HL-60 (cell line): ENCODE results near the gene GHRH.

Experiments used
- DNase-seq, 2 experiments: peaks; one replicate each; pipeline ENCODE4 v3.0.0-alpha.2; 2010 to 2020; ENCODE audit warnings: low read depth in 1 of 2, low spot score in 1 of 2
- H3K27ac ChIP-seq: fragments of 250-450 bp; sonication (Bioruptor Pico); replicated peaks from 2 replicates; pipeline ENCODE4 v1.5.1; 2020; ENCODE audit warnings: mild to moderate bottlenecking, moderate library complexity
- H3K27me3 ChIP-seq: fragments of 250-450 bp; sonication (Bioruptor Pico); 2 replicates; pipeline ENCODE4 v1.5.1; 2021; ENCODE audit warnings: mild to moderate bottlenecking, moderate library complexity; ENCODE audit not compliant: insufficient read depth, poor library complexity, severe bottlenecking
- H3K4me3 ChIP-seq: replicated peaks from 2 replicates; pipeline ENCODE4 v1.5.1; 2011; ENCODE audit warnings: mild to moderate bottlenecking, control low read depth, low read length; ENCODE audit not compliant: insufficient read depth
- GABPA ChIP-seq: IDR thresholded peaks from 2 replicates; pipeline ENCODE4 v1.6.1; 2012; ENCODE audit warnings: low read depth
- POLR2AphosphoS5 ChIP-seq: IDR thresholded peaks from 2 replicates; pipeline ENCODE4 v1.6.1; 2012; ENCODE audit warnings: low read depth
- SPI1 ChIP-seq: IDR thresholded peaks from 2 replicates; pipeline ENCODE4 v1.6.1; 2012; ENCODE audit warnings: low read depth, mild to moderate bottlenecking, borderline replicate concordance
- TF ChIP-seq, protein P1 (sequence below): IDR thresholded peaks from 2 replicates; pipeline ENCODE4 v1.6.1; 2012; ENCODE audit warnings: low read depth; ENCODE audit not compliant: insufficient replicate concordance
- TF ChIP-seq, protein P2 (sequence below): IDR thresholded peaks from one replicate; pipeline ENCODE4 v1.5.1; 2011; ENCODE audit warnings: low read length, control low read depth, inconsistent platforms; ENCODE audit not compliant: insufficient read depth

GHRH gene

DNA sequence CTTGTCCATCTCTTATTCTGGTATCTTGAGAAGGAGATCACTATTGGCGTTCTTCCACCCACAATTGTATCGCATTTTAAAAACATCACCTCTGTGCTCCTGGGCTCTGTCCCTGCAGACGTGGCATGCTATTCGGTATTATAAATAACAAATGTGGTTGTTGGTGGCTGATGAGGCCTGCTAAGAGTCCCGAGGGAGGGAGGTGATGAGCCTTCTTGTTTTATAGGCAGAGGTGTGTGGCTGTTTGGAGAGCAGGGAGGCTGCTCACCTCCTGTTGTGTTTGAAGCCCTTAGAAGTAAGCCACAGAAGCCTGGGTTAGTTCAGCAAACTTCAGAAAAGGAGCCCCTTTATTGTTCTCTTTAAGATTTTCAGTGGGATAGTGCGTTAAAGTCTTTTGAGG, 43.5 kb upstream of the GHRH start:
- no peak for DNase-seq
- Histone ChIP-seq H3K4me3 (no peak overlapping the region), H3K27me3 (no peaks in the 10 kb centered on the region), H3K27ac (no peak overlapping the region)
- TF ChIP-seq, protein P1, sequence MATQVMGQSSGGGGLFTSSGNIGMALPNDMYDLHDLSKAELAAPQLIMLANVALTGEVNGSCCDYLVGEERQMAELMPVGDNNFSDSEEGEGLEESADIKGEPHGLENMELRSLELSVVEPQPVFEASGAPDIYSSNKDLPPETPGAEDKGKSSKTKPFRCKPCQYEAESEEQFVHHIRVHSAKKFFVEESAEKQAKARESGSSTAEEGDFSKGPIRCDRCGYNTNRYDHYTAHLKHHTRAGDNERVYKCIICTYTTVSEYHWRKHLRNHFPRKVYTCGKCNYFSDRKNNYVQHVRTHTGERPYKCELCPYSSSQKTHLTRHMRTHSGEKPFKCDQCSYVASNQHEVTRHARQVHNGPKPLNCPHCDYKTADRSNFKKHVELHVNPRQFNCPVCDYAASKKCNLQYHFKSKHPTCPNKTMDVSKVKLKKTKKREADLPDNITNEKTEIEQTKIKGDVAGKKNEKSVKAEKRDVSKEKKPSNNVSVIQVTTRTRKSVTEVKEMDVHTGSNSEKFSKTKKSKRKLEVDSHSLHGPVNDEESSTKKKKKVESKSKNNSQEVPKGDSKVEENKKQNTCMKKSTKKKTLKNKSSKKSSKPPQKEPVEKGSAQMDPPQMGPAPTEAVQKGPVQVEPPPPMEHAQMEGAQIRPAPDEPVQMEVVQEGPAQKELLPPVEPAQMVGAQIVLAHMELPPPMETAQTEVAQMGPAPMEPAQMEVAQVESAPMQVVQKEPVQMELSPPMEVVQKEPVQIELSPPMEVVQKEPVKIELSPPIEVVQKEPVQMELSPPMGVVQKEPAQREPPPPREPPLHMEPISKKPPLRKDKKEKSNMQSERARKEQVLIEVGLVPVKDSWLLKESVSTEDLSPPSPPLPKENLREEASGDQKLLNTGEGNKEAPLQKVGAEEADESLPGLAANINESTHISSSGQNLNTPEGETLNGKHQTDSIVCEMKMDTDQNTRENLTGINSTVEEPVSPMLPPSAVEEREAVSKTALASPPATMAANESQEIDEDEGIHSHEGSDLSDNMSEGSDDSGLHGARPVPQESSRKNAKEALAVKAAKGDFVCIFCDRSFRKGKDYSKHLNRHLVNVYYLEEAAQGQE: no peak
- TF ChIP-seq SPI1 (no peak), POLR2AphosphoS5 (no peak), GABPA (no peak)
- TF ChIP-seq, protein P2, sequence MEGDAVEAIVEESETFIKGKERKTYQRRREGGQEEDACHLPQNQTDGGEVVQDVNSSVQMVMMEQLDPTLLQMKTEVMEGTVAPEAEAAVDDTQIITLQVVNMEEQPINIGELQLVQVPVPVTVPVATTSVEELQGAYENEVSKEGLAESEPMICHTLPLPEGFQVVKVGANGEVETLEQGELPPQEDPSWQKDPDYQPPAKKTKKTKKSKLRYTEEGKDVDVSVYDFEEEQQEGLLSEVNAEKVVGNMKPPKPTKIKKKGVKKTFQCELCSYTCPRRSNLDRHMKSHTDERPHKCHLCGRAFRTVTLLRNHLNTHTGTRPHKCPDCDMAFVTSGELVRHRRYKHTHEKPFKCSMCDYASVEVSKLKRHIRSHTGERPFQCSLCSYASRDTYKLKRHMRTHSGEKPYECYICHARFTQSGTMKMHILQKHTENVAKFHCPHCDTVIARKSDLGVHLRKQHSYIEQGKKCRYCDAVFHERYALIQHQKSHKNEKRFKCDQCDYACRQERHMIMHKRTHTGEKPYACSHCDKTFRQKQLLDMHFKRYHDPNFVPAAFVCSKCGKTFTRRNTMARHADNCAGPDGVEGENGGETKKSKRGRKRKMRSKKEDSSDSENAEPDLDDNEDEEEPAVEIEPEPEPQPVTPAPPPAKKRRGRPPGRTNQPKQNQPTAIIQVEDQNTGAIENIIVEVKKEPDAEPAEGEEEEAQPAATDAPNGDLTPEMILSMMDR: no peak

- H3K27me3 ChIP-seq: no peaks in the 10 kb centered on the region
- no peak for DNase-seq
- no peak overlapping the region for H3K27ac ChIP-seq
- TF ChIP-seq, protein P1: no peak
- no peak for TF ChIP-seq POLR2AphosphoS5
- no peak for TF ChIP-seq SPI1
- TF ChIP-seq, protein P2: no peak
- TF ChIP-seq GABPA: no peak
- no peak overlapping the region for H3K4me3 ChIP-seq
Measured at GRCh38 chr20:37303637-37304036, 42.0 kb upstream of the GHRH start.

- H3K4me3 ChIP-seq: no peak overlapping the region
- TF ChIP-seq, protein P1: no peak
- TF ChIP-seq GABPA (no peak), SPI1 (no peak), POLR2AphosphoS5 (no peak)
- TF ChIP-seq, protein P2: no peak
- no peak overlapping the region for H3K27ac ChIP-seq
- DNase-seq: no peak
- no peaks in the 10 kb centered on the region for H3K27me3 ChIP-seq
Measured at GRCh38 chr20:37302981-37303380, 41.4 kb upstream of the GHRH start.
